Measurements from ENCODE around the gene C13orf46. TPM values are rescaled to one million over a fixed set of nuclear protein-coding genes. Genes with fewer than 3 reads are reported as not detected.

The C13orf46 gene
- total RNA-seq, 1 experiment from 2014 or later = 1.4 TPM

DNA sequence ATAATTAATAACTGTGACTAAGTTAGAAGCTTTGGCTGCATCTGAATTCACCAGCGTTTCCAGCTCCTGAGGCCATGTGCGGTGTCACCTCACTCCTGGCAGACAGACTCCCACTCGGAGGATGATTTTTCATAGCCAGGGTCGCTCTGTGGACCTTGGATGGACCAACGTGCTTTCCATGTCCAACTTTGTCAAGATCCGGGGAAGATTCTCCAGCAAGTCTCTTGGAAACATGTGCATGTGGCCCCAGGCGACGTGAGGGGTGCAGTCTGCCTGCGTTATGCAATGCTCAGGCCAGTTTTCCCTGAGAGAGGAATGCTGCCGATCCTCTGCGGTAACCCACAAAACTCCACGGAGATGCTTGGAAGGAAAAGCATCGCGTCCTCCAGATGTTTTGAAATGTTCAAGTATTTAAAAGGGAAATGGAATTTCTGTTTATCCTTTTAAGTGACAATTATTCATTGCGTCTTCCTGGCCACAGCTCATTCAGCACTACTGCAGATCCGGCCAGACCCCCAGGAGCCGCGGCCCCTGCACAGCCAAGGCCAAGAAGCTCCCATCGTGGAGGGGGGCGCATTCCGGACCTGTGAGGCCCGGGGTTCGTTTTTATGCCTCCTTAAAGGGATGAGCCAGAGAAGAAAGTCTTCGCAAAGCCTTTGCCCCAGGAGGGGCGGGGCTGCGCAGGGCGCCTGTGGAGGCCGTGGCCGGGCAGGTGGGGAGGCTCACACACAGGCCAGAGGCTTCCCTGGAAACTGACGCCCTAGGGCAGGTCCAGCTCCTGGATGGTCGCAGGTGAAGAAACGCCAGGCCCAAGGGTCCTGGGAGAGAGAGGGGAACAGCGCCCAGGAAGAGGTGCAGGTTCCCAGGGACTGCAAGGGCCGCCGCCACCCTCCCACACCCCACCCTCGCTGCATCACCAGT lies 46.0 kb downstream of the C13orf46 start:
- no peak overlapping the region for H3K27ac Mint-ChIP-seq (ENCODE audit: low read depth, unreplicated experiment)
- H3K36me3 Mint-ChIP-seq (ENCODE audit: insufficient read depth, unreplicated experiment) = peaks cover 7% of the 10 kb centered on the region
- H3K27me3 Mint-ChIP-seq (ENCODE audit: insufficient read depth, unreplicated experiment) = peaks cover 10% of the 10 kb centered on the region
- intact Hi-C loops (cut with micrococcal nuclease) = no loop called here
- TF ChIP-seq, protein P1, sequence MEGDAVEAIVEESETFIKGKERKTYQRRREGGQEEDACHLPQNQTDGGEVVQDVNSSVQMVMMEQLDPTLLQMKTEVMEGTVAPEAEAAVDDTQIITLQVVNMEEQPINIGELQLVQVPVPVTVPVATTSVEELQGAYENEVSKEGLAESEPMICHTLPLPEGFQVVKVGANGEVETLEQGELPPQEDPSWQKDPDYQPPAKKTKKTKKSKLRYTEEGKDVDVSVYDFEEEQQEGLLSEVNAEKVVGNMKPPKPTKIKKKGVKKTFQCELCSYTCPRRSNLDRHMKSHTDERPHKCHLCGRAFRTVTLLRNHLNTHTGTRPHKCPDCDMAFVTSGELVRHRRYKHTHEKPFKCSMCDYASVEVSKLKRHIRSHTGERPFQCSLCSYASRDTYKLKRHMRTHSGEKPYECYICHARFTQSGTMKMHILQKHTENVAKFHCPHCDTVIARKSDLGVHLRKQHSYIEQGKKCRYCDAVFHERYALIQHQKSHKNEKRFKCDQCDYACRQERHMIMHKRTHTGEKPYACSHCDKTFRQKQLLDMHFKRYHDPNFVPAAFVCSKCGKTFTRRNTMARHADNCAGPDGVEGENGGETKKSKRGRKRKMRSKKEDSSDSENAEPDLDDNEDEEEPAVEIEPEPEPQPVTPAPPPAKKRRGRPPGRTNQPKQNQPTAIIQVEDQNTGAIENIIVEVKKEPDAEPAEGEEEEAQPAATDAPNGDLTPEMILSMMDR (IDR thresholded peaks at IDR 0.05; ENCODE audit: unreplicated experiment) = no peak
- H3K4me1 Mint-ChIP-seq (ENCODE audit: insufficient read depth, unreplicated experiment) = peaks cover 20% of the 10 kb centered on the region
- peak; percentile 92 for DNase-seq (ENCODE audit: unreplicated experiment)
- ChIA-PET POLR2A (interaction anchor here (0.7 kb wide), 1 partner anchor 251 kb away, joined by 4 read pairs; no protein-coding TSS in a partner anchor), CTCF (no interaction called here)
- no TSS peak for BruUV-seq (replicated peaks)
- peak overlapping the region; percentile 49 for H3K4me3 Mint-ChIP-seq (ENCODE audit: unreplicated experiment)
- H3K9me3 Mint-ChIP-seq (ENCODE audit: unreplicated experiment) = no peaks in the 10 kb centered on the region

DNA sequence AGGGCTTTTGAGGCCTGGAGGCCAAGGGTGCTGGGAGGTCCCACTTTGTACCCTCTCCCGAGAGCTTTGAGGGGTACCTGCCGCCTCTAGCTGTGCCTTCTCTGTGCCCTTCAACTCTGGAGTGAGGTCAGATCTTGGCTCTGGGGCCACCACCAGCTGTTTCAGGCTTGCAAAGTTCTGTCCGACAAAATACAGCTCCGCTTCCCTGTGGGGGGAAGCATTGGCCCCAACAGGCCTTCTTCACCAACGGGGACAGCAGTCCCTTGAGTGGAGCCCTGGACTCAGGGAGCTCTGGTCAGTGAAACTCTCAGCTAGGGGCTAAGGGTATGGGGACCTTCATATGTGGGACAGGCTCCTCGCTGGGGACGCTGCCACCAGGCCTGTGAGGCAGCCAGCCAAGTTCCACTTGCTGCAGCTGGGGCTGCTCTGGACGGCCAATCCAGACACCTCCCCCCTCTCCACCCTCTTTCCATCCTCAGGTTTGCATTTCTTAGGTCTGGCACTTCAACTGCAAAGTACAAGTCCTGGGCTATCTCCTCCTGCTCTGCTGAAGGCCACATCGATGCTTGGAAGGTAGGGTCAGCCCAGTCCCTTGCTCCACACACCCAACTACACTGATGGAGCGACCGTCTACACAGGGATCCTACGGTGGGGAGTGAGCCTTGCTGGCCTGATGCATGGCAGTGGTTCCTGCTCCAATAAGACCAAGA lies 46.8 kb downstream of the C13orf46 start:
- Mint-ChIP-seq H3K27me3 (ENCODE audit: insufficient read depth, unreplicated experiment) (peaks cover 4% of the 10 kb centered on the region), H3K4me1 (ENCODE audit: insufficient read depth, unreplicated experiment) (peaks cover 20% of the 10 kb centered on the region), H3K9me3 (ENCODE audit: unreplicated experiment) (peaks cover 4% of the 10 kb centered on the region), H3K36me3 (ENCODE audit: insufficient read depth, unreplicated experiment) (peaks cover 7% of the 10 kb centered on the region), H3K27ac (ENCODE audit: low read depth, unreplicated experiment) (no peak overlapping the region), H3K4me3 (ENCODE audit: unreplicated experiment) (no peak overlapping the region)
- ChIA-PET CTCF (interaction anchor here (0.7 to 1.1 kb wide), 2 partner anchors 111 to 668 kb away, joined by 3 to 4 read pairs; no protein-coding TSS in a partner anchor), POLR2A (no interaction called here)
- intact Hi-C loops (cut with micrococcal nuclease) = no loop called here
- TF ChIP-seq, protein P1 (IDR thresholded peaks at IDR 0.05; ENCODE audit: unreplicated experiment) = no peak
- no peak for DNase-seq (ENCODE audit: unreplicated experiment)
- no TSS peak for BruUV-seq (replicated peaks)

DNA sequence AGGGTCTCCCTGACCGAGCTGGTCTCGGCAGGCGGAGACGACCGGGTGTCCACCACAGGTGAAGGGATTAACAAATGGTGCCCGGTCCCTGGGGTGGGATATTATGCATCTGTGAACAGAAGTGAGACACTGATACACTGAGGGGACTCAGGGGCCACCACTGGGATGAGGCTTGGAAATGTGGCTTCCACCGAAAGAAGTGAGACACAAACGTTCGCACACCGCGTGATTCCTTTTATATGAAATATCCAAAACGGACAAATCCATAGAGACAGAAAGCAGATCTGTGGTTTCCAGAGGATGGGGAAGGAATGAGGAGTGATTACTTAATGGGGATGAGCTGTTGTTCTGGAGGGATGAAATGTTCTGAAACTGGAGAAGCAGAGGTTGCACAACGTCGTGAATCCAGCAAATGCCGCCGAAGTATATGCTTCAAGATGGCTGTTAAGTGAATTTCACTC lies 47.5 kb downstream of the C13orf46 start:
- peak; percentile 80 for DNase-seq (ENCODE audit: unreplicated experiment)
- TF ChIP-seq, protein P1 (IDR thresholded peaks at IDR 0.05; ENCODE audit: unreplicated experiment) = no peak
- H3K36me3 Mint-ChIP-seq (ENCODE audit: insufficient read depth, unreplicated experiment) = peaks cover 7% of the 10 kb centered on the region
- no peaks in the 10 kb centered on the region for H3K27me3 Mint-ChIP-seq (ENCODE audit: insufficient read depth, unreplicated experiment)
- ChIA-PET POLR2A (no interaction called here), CTCF (interaction anchor here (0.7 to 1.1 kb wide), 2 partner anchors 110 to 667 kb away, joined by 3 to 4 read pairs; no protein-coding TSS in a partner anchor)
- H3K4me1 Mint-ChIP-seq (ENCODE audit: insufficient read depth, unreplicated experiment) = peaks cover 20% of the 10 kb centered on the region
- peak overlapping the region; percentile 27 for H3K27ac Mint-ChIP-seq (ENCODE audit: low read depth, unreplicated experiment)
- H3K9me3 Mint-ChIP-seq (ENCODE audit: unreplicated experiment) = peaks cover 11% of the 10 kb centered on the region
- no peak overlapping the region for H3K4me3 Mint-ChIP-seq (ENCODE audit: unreplicated experiment)
- no TSS peak for BruUV-seq (replicated peaks)
- intact Hi-C loops (cut with micrococcal nuclease) = no loop called here
